ENCODE results near the gene SLC7A1.

SLC7A1 gene

DNA sequence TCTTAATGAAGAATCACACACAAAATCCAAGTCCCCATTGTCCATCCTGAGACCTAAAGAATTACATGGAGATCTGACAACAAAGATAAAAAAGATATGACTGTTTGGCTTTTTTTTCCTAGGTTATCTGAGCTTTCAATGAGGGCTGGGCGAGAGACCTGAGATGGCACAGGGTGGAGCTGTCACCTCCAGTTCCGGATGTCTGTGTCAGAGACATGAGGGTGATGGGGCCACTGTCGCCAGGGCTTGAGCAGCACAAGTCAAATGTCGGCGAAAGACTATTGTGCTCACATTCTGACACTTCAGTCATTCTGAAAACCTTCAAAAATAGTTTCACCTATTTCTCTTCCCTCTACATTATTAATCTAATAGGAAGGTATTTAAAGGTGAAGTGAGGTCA, 65.7 kb downstream of the SLC7A1 start:
- no peak for DNase-seq (ENCODE audit: low spot score)

DNA sequence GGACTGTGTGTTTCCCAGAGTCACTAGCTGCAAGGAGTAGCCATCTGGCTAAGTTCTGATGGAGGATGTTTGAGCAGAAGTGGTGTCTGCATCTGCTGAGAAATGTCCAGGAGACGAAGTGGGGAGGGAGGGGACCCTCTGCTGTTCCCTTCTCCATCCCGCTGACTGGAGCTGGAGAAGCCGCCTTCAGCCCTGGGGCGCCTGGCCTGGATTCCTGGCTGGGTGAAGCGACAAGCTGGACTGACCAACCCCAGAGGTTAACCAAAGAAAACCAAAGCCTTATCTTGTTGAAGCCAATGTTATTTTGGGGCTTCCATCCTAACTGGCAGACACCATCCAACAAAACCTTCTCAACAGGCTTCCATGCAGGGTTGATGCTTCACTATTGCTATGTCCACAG, 67.6 kb downstream of the SLC7A1 start:
- no peak for DNase-seq (ENCODE audit: low spot score)

DNA sequence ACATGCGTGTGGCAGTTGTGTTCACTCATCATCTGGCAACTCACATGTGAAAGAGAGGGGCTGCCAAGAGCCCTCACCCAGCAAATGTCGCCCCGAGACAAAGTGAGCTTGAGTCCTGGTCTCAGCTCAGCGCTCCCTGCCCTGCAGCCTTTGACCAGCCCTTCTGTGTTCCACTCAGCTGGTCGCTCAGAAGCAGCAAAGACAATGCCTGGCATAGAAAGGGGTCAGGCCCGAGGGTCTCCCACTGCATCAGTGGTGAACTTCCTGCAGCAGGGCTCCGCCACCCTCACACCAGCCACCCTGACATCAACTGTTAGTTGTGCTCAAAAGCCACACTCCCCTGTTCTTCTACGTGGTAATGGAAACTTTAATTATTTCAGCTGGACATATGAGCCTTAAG, 68.0 kb downstream of the SLC7A1 start:
- no peak for DNase-seq (ENCODE audit: low spot score)

DNA sequence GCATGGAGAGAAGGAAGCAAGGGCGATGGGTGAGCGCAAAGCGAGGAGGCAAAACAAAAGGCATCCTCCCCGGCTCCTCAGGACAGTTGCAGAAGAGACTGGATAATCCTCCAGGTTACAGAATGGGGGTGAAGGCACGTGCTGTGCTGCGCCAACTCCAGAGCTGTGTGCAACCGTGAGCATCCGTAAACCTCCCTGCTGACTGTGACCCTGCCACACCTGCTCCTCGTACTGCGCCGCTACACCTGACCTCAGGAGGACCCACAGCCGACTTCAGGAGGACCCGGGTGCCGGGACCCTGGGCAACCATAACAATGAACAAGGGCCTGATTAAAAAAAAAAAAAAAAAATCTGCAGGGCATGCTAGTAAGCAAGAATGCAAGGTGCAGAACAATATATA, 68.7 kb downstream of the SLC7A1 start:
- no peak for DNase-seq (ENCODE audit: low spot score)

DNA sequence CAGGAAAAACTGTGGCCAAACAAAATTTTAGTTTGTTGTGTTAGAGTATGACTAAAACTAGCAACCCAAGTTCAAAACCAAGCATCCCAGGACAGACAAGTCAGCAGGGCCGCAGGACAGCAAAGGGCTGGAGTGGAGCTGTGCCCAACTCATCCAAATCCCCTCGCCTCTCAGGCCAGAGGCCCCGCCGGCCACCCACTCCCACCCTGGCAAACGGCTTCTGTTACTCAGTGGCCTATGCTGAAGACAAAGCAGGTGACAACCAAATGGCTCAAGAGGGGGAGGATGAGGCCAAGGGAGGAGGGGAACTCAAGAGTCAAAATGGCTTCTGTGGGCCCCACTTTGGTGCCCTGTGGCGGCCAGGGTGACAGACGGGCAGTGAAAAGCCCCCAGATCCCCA, 69.7 kb downstream of the SLC7A1 start:
- no peak for DNase-seq (ENCODE audit: low spot score)

DNA sequence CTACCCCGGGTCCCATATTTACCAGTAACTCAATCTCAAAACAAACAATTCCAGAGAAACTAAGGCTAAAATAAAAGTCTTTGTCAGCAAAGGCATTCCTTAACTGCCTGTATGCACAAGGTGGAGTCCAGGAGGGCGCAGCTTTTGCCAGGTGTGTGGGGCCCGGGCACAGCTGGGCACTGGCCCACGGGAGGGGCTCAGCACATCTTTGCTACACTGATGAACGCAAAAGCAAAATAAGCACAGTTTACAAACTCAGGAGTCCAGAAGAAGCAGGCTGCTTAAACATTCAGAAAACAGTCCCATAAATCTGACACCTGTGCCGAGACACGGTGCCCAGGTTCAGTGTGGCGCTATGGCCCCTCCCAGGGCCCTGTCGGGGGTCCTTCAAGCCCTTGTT, 70.8 kb downstream of the SLC7A1 start:
- DNase-seq (ENCODE audit: low spot score), result no peak

DNA sequence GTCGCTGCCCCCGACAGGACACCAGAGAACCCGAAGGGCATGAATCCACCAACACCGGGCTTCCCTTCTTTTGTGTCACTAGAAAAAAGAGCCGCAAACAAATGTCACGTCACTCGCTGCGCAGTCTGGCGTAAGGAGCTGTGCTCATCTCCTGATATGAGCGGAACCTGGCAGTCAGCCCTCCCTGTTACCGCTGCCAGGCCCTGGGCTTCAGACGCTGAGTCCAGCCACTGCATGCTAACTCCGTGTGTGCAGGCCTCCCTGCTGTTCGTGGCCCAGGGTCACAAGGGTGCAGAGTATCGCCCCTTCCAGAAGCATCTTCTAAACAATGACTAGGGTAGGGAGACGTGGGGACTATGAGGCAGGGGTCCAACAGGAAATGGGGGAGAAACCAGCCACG, 71.3 kb downstream of the SLC7A1 start:
- DNase-seq (ENCODE audit: low spot score), result no peak

DNA sequence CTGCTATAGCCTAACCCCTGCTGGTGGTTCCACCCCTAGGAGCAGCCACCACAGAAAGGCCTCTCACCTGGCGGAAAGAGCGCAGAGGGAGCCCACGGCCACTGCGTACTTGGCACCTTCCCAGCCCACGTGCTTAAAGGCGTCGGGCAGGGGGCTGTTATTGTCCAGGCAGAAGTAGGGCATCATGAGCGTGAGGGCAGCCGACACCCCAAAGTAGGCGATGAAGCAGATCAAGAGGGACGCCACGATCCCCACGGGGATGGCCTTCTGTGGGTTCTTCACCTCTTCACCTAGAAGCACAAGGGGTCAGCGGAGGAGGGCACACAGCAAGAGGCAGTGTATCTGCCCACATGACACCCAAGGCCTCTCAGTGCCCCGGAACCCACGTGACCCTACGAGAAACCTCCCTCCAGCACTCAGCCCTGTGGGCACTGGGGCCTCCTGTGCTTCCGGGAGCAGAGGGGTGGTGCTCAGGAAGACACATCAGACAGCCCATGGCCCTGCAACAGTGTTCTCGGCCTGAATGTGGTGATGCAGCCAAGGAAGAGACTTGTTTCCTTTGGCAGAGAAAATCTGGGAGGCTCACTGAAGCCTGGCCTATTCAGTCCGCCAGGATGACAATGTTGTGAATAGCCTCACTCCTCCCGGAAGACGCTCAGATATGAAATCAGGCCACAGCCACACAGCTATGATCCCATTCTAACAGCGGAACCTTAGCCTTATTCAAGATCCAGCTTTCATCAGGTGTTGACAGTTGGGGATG, 72.1 kb downstream of the SLC7A1 start:
- DNase-seq (ENCODE audit: low spot score), result peak; percentile 78

DNA sequence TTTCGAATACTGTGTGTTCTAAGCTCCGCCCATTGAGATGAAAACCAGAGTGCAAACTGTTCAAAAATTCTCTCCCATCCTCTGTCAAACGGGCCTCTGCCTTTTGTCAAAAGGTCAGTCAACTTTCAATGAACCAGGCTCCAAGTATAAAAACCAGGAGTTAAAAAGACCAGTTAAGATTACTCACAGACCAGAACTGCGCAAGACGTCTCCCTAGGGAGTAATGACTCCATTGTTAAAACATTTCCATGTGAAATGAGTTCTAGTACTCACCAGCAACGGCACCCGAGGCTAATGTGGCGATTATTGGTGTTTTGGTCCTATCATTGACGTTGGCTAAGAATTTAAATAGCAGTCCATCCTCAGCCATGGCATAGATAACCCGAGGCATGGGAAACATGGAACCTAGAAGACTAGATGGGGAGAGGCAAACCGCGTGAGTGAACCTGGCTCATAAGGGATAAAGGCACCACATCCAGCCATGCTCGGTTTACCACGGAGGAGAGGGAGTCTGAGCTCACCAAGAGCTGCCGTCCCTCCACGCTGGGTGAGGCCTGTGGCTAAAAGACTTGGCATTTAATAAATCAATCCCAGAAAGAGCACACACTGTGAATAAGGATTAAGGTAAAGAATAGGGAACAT, 73.3 kb downstream of the SLC7A1 start:
- peak; percentile 89 for DNase-seq (ENCODE audit: low spot score)

DNA sequence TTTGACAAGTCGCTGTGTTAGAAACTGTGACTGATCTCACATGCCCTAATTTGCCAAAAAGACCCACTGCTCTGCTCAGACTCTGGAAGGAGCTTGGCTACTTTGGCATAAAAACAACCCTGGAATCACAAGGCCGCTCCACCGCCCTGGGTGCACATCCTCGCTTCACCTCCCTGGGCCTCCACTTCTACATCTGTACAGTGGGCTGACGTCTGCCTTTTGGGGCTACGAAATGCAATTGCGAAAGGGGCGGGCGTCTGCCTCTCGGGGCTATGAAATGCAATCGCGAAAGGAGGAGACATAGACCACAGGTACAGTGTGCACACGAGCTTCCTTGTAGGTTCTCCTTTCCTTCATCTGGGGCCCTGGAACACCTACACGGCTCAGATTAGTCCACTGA, 74.2 kb downstream of the SLC7A1 start:
- DNase-seq (ENCODE audit: low spot score), result no peak

DNA sequence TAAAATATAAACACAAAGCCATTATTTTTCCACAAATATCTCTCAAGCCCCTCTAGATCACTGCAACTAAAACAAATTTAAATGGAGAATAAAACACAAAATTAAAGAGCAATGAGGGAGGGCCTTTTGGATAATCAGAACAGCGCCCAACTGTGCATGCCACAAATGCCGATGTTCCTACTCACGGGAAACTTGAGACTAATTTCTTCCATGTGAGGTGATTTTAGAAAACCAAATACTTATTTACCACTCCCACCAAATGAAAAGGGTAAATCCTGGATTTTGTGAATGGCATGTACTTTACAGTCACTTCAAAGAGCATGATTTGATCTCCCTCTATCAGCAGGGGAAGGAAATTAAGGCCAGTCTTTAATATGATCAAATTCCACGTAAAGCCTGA, 74.8 kb downstream of the SLC7A1 start:
- peak; percentile 85 for DNase-seq (ENCODE audit: low spot score)

DNA sequence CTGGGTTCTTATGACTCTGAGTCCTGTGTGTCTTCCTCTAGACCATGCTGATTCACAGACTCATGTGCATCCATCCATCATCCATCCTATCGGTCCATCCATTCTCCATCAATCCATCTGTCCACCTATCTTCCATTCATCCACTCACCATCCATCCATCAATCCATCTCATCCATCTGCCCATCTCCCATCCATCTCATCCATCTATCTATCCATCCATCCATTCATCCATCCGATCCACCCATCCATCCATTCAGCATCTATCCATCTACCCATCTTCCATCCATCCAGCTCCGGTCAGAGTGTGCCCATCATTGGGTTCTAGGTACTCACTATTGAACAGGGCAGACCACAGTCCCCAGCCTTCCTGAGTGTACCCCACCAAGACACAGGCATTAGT, 75.6 kb downstream of the SLC7A1 start:
- no peak for DNase-seq (ENCODE audit: low spot score)

DNA sequence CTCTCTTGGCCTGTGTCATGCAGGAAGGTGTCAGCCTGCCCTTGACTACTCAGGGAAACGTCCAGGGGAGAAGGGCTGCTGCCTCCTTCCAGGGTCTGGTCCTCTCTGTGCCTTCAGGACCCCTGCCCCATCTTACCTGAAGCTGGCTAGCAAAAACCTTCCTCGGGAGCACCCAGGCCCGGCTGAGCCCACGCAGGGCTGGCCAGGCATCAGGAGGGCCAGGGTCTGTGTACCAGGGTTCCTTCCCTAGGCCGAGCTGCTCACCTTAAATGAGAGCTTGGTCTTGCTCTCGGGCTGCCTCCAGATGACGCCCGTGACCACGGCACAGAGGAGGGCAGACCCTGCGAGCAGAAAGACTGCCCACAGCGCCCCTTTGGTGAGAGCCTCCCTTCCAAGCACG, 78.6 kb downstream of the SLC7A1 start:
- DNase-seq (ENCODE audit: low spot score), result no peak

DNA sequence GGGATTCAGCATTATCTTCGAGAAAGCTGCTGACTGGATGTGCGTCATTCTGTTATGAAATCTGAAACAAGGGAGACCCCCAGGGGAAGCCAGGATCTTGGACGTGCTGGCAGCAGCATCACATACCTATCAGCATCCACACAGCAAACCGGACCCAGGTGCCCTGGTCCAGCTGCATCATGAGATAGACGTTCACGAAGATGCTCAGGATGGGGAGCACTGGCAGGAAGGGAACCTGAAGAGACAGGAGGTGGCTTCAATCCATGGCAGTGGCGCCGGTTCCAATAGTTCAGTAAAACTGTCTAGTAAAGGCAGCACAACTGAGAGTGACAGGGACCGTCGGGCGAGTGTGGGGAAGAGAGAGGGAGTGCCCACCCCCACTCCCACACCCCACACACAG, 79.5 kb downstream of the SLC7A1 start:
- no peak for DNase-seq (ENCODE audit: low spot score)

DNA sequence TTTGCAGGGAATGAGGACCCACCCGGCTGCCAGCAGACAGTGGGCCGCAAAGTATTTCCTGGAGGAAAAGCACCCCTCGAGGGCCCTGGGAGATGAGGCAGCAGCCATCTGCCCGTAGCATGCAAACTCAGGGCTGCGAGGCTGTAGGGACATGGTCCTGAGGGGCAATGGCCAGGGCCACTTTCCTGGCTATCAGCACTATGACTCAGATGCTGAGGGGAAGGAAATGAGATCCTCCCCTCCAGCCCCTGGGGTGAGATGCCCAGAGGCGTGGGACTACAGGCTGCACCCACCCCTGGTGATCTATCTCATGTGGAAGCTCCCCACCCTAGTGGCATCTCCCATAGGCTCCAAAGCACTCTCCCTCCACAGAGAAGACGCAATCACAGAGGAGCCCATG, 80.1 kb downstream of the SLC7A1 start:
- no peak for DNase-seq (ENCODE audit: low spot score)

DNA sequence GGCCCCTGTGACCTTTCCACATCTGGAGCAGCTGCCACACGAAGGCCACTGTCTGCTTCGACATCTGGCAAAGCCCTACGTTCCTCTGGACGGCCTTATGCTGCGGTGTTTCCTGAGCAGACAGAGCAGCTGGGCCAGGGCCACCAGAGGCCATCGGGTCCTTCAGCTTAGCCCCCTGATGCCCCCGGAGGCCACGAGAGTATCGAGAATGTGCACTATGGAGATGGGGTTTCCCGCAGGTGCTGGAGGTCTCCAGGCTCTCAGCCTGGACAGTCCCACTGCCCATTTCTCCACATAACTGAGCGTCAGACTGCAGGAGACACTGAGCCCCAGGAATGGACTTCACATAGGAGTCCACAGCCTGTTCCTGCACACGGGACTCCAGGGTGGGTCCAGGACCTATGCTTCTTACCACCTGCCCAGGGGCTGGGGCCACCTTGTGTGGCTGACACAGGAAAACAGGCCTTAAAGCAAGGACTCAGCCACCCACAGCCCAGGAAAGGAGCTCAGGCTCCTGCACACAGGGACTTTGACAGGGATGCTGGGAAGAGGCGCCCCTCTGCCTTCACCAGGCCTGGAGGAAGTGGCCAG, 80.7 kb downstream of the SLC7A1 start:
- no peak for DNase-seq (ENCODE audit: low spot score)

DNA sequence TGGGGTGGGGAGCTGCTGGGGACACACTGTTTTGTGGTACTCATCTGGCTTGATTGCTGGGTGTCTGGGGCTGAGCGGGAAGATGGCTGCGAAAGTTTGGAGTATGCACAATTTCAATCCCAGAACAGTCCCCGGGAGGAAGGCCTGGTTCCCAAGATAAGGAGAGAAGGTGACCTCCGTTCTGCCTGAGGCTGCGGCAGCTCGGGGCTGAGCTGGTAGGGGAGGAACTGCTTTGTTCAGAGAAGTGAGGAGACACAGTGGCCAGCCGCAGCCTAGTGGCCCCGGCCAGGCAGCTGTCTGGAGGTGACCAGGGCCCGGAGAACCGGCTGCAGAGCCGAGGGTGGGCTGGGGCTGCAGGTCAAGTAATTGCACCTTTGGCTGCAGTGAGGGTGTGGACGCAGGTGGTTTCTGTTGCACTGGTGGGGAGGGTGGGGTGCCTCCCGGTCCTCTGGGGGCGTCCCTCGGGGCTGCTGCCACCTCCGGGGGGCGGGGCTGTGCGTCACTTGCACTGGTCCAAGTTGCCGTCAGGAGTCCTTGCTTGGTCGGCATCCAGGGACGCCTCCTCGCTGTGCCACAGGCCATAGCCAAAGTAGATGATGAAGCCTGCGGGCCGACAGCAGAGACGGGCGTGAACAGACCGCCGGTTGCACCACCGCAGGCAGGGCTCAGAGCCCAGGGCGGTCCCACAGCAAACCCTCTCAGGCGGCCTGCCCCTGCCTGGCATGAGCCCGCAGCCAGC, 81.3 kb downstream of the SLC7A1 start:
- peak; percentile 44 for DNase-seq (ENCODE audit: low spot score)

DNA sequence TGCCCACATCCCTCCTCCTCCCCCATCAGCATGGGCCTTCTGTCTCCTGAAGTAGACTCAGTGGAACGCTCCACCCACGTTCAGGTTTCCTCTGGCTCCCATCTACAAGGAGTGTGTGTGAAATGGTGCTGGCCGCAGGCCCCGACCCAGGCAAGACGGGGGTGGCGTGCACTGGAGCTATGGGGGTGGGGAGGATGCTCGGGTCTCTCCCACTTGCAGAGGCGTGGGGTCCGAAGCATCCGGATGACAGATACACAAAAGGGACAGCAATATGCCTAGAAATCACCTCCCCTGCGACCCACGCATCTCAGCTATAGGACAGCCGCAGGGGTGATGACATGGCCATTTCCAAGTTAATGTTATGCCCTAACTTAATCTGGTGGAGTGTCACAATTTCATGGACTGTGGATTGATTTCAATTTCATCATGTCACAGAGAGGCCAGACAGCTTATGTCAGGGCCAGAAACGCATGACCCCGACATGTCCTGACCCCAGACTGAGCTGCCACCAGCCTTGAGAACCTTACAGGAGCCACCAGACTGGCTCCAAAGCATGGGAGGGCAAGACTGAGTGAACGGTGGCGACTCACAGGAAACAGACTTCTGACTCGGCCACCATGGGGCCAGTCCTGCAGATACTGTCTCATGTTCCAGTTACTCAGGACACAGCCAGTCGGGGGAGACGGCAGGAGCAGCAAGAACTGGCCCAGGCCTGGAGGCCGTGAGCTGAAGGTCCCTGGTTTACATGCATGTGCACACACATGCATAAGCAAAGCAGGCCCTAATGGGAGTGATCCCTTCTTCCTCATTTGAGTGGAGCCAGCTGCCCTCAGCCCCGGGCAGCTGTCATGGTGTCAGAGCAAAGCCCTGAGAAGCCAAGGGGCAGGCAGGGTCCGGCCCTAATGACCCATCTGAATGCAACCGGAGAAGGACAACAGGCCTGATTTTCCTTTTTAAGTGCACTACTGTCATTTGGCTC, 82.2 kb downstream of the SLC7A1 start:
- no peak for DNase-seq (ENCODE audit: low spot score)

DNA sequence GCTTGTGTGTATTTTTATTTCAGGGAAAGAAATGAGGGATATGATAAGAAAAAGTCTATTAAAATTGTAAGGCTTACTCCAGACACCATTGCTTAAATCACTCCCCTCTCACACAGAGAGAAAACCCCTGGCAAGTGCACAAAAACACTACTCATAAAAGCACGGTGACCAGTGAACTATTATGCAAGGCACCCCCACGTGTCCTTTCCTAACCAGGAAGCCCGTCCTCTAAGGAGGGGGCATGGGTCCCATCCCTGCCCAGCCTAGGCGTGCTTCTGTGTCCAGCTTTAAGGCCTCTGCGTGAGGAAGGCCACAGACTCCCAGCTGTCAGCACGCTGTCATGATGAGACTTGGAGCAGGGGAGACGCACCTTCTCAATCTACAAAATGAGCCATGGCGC, 83.5 kb downstream of the SLC7A1 start:
- peak; percentile 53 for DNase-seq (ENCODE audit: low spot score)

DNA sequence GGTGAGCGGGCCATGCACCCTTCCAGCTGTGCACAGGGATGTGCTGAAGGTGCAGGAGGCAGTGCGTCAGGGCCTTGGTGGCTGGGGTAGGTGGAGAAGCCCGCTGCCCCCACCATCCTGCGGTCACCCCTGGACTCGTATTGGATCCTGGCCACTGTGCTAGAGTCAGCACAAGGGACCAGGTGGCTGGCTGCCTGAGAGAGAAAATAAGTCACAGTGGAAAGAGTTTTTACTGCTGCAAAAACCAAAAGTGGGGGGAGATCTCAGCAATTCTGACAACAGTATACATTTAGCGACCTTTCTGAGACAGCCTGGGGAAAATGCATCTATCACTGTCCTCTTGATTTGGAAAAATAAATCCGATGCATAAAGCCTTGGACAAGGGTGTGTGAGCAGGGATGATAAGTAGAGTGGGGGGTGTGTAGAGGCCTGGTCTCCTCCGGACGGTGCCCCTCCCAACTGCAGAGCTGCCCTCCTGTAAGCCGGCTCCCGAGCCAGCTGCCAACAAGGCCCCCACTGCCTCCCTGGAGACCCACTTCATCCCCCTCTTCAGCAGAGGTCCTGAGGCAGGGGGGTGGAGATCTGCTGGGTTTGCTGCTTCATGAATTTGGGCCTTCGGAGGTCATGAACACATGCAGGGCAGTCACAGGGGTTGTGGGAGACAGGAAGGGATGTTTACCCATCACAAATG, 84.2 kb downstream of the SLC7A1 start:
- no peak for DNase-seq (ENCODE audit: low spot score)

DNA sequence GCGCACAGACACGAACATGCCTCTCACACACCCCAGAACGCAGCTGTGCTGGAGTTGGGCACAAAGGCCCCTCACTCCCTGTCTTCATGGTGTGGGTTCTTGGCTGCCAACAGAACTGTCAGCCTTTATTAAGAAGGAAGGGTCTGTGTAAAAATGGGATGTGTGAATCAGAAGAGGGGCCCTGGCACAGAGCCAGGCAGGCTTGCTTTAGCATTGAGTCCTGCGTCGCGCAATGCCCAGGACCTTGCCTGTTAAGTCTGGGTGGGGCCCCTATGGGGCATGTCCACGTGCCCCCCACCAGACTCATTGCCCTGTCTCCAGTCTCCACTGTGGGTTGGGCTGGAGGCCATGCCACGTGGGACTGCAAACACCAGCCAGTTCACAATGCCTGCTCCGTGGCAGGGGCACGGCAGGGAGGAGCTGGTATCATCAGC, 84.8 kb downstream of the SLC7A1 start:
- DNase-seq (ENCODE audit: low spot score), result no peak

Measured in GM03348 (cell line).